ENCODE measurements around the gene AQR. TPM values are rescaled to one million over a fixed set of nuclear protein-coding genes. Genes with fewer than 3 reads are reported as not detected.

Gene AQR
- total RNA-seq, 1 donor from 2014 or later = 43.3 TPM

DNA sequence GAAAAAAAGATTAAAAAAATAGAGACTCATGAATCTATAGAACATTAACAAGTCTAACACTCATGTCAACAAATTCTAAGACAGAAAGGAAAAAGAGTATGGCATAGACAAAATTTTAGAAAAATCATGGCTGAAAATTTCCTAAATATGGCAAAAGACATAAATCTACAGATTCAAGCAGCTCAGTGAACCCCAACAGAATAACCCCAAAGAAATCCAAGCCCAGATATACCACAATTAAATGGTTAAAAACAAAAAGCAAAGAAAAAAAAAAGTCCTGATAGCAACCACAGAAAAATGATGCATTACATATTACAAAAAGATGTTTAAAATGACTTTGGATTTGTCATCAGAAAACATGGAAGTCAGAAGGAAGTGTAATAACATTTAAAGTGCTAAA lies 75.6 kb downstream of the AQR start:
- H3K27me3 Mint-ChIP-seq = no peaks in the 10 kb centered on the region
- peaks cover 61% of the 10 kb centered on the region for H3K36me3 Mint-ChIP-seq (ENCODE audit: insufficient read depth)
- no peaks in the 10 kb centered on the region for H3K4me1 Mint-ChIP-seq (ENCODE audit: low read depth)
- TF ChIP-seq CTCF (IDR thresholded peaks at IDR 0.05; ENCODE audit: unreplicated experiment) = no peak
- no peak overlapping the region for H3K27ac Mint-ChIP-seq
- H3K4me3 Mint-ChIP-seq (ENCODE audit: low read depth) = no peak overlapping the region
- DNase-seq (ENCODE audit: low spot score, unreplicated experiment) = no peak
- peaks cover 28% of the 10 kb centered on the region for H3K9me3 Mint-ChIP-seq (ENCODE audit: low read depth)

GRCh38 chr15:34892963-34893591 lies 76.5 kb downstream of the AQR start:
- Mint-ChIP-seq H3K27ac (no peak overlapping the region), H3K9me3 (ENCODE audit: low read depth) (peaks cover 28% of the 10 kb centered on the region), H3K4me1 (ENCODE audit: low read depth) (no peaks in the 10 kb centered on the region), H3K27me3 (no peaks in the 10 kb centered on the region), H3K4me3 (ENCODE audit: low read depth) (no peak overlapping the region), H3K36me3 (ENCODE audit: insufficient read depth) (peaks cover 59% of the 10 kb centered on the region)
- DNase-seq (ENCODE audit: low spot score, unreplicated experiment) = no peak
- TF ChIP-seq CTCF (IDR thresholded peaks at IDR 0.05; ENCODE audit: unreplicated experiment) = no peak

DNA sequence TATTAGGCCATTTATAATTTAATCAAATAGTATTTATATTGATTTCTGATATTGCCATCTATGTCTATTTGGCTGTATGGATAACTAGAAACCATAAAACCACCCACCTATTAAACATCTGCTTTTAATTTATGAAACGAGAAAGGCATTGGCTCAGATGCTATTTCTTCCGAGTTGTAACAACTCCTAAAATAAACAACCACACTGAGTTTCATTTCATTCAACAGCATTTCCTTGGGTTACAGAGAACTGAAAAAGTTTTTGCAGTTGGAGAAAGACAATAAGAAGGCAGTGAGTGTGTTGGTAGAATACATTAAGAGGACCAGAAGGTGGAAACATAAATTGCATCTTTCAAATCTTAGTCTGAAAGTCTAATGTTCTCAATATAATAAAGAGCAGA lies 79.1 kb downstream of the AQR start:
- Mint-ChIP-seq H3K27me3 (no peaks in the 10 kb centered on the region), H3K36me3 (ENCODE audit: insufficient read depth) (peaks cover 50% of the 10 kb centered on the region), H3K4me1 (ENCODE audit: low read depth) (no peaks in the 10 kb centered on the region), H3K9me3 (ENCODE audit: low read depth) (peaks cover 24% of the 10 kb centered on the region), H3K27ac (no peak overlapping the region), H3K4me3 (ENCODE audit: low read depth) (no peak overlapping the region)
- DNase-seq (ENCODE audit: low spot score, unreplicated experiment) = no peak
- TF ChIP-seq CTCF (IDR thresholded peaks at IDR 0.05; ENCODE audit: unreplicated experiment) = no peak

GRCh38 chr15:34889476-34889875 lies 80.1 kb downstream of the AQR start:
- no peaks in the 10 kb centered on the region for H3K4me1 Mint-ChIP-seq (ENCODE audit: low read depth)
- H3K9me3 Mint-ChIP-seq (ENCODE audit: low read depth) = peaks cover 22% of the 10 kb centered on the region
- H3K27ac Mint-ChIP-seq = no peak overlapping the region
- no peak for DNase-seq (ENCODE audit: low spot score, unreplicated experiment)
- H3K4me3 Mint-ChIP-seq (ENCODE audit: low read depth) = no peak overlapping the region
- H3K27me3 Mint-ChIP-seq = no peaks in the 10 kb centered on the region
- H3K36me3 Mint-ChIP-seq (ENCODE audit: insufficient read depth) = peaks cover 51% of the 10 kb centered on the region
- no peak for TF ChIP-seq CTCF (IDR thresholded peaks at IDR 0.05; ENCODE audit: unreplicated experiment)

- Mint-ChIP-seq H3K36me3 (ENCODE audit: insufficient read depth) (peaks cover 31% of the 10 kb centered on the region), H3K9me3 (ENCODE audit: low read depth) (no peaks in the 10 kb centered on the region), H3K27me3 (no peaks in the 10 kb centered on the region), H3K27ac (no peak overlapping the region), H3K4me1 (ENCODE audit: low read depth) (no peaks in the 10 kb centered on the region), H3K4me3 (ENCODE audit: low read depth) (no peak overlapping the region)
- no peak for DNase-seq (ENCODE audit: low spot score, unreplicated experiment)
- TF ChIP-seq CTCF (IDR thresholded peaks at IDR 0.05; ENCODE audit: unreplicated experiment) = no peak
These were observed 83.4 kb downstream of the AQR start for GRCh38 chr15:34886134-34886533.
